Fibroblast of lung (primary cell): ENCODE data around the gene GTF2F2. TPM values are rescaled to one million over a fixed set of nuclear protein-coding genes. Genes with fewer than 3 reads are reported as not detected.

Source experiments
- DNase-seq, 2 donors: peaks; one replicate each; pipeline versions ENCODE4 v3.0.0 to v3.0.0-alpha.2; 2010; ENCODE audit warnings: low read depth in 2 of 2
- H2AFZ ChIP-seq: 2 replicates; pipeline ENCODE4 v1.5.1; 2012; ENCODE audit warnings: low read length, control low read depth, inconsistent platforms
- H3K27ac ChIP-seq: 2 replicates; pipeline ENCODE4 v1.5.1; 2011; ENCODE audit warnings: low read length, control low read depth; ENCODE audit not compliant: insufficient read depth
- H3K27me3 ChIP-seq: 2 replicates; pipeline ENCODE4 v1.5.1; 2011; ENCODE audit warnings: mild to moderate bottlenecking, low read length; ENCODE audit not compliant: control insufficient read depth, insufficient read depth
- H3K36me3 ChIP-seq: 2 replicates; pipeline ENCODE4 v1.5.1; 2011; ENCODE audit warnings: low read length; ENCODE audit not compliant: control insufficient read depth, insufficient read depth
- H3K4me1 ChIP-seq: 2 replicates; pipeline ENCODE4 v1.5.1; 2011; ENCODE audit warnings: low read length; ENCODE audit not compliant: control insufficient read depth, insufficient read depth; ENCODE audit errors: extremely low read depth
- H3K4me2 ChIP-seq: 2 replicates; pipeline ENCODE4 v1.5.1; 2011; ENCODE audit warnings: low read length, control low read depth; ENCODE audit not compliant: insufficient read depth; ENCODE audit errors: extremely low read depth
- H3K4me3 ChIP-seq, 4 experiments: fragments of 200-600 bp in 1 of 4; sonication (generic) in 1 of 4; replicated peaks in 1 of 4; 2 replicates each; pipeline ENCODE4 v1.5.1; 2011 to 2016; ENCODE audit warnings: low read length in 4 of 4, low read depth in 3 of 4, mild to moderate bottlenecking in 3 of 4, control low read depth in 2 of 4, inconsistent platforms in 1 of 4, mixed read lengths in 1 of 4; ENCODE audit not compliant: insufficient read depth in 1 of 4; ENCODE audit errors: control extremely low read depth in 1 of 4
- H3K79me2 ChIP-seq: 2 replicates; pipeline ENCODE4 v1.5.1; 2012; ENCODE audit warnings: mild to moderate bottlenecking, low read length, inconsistent platforms; ENCODE audit not compliant: control insufficient read depth, insufficient read depth
- H3K9ac ChIP-seq: 2 replicates; pipeline ENCODE4 v1.5.1; 2011; ENCODE audit warnings: mild to moderate bottlenecking, low read length, control low read depth; ENCODE audit not compliant: insufficient read depth
- H3K9me3 ChIP-seq: 2 replicates; pipeline ENCODE4 v1.5.1; 2012; ENCODE audit warnings: low read depth, low read length; ENCODE audit not compliant: control insufficient read depth, insufficient read depth
- H4K20me1 ChIP-seq: 2 replicates; pipeline ENCODE4 v1.5.1; 2011; ENCODE audit warnings: low read length; ENCODE audit not compliant: control insufficient read depth, insufficient read depth; ENCODE audit errors: extremely low read depth
- EZH2 ChIP-seq: IDR thresholded peaks from 2 replicates; pipeline ENCODE4 v1.5.1; 2012; ENCODE audit warnings: low read length, control low read depth, mild to moderate bottlenecking; ENCODE audit errors: missing control alignments
- polyA plus RNA-seq, 2 donors: library from polyadenylated mRNA; depleted of rRNA in 1 of 2; stranded (reverse) in 1 of 2; unstranded in 1 of 2; fragments of >200 nt; gene quantifications; 2 replicates each; pipeline ENCODE4 v1.2.1, GENCODE V29; 2011 to 2012; ENCODE audit warnings: missing spikeins in 1 of 2
- total RNA-seq: library from RNA; depleted of rRNA; stranded (reverse); fragments of >200 nt; gene quantifications from 2 replicates; pipeline ENCODE4 v1.2.1, GENCODE V29; 2014
- TF ChIP-seq, protein P1 (sequence below), 2 donors: IDR thresholded peaks in 1 of 2; conservative IDR thresholded peaks in 1 of 2; 1 replicate in 1 of 2; 2 replicates in 1 of 2; pipeline ENCODE4 v1.5.1; 2011 to 2012; ENCODE audit warnings: low read length in 2 of 2, control low read depth in 1 of 2, inconsistent platforms in 1 of 2, low read depth in 1 of 2, mild to moderate bottlenecking in 1 of 2

The GTF2F2 gene
- total and polyA plus RNA-seq, 2 donors (not counting 1 experiment from before 2014, with no cell fraction given): 23.4 to 31.7 TPM

DNA sequence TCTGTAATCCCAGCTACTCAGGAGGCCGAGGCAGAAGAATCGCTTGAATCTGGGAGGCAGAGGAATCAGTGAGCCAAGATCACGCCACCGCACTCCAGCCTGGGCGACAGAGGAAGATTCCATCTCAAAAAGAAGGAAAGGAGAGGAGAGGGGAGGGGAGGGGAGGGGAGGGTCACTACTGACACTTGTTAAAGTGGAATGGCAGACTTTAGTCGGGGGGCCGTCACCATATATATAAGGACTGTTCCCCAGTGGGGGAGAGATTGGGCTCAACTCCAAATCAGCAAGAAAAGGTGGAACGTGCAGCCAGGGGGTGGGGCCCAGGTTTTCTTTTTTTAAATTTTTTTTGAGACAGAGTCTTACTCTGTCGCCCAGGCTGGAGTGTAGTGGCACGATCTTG lies 194.5 kb downstream of the GTF2F2 start:
- no peaks in the 10 kb centered on the region for H3K27me3 ChIP-seq
- H3K79me2 ChIP-seq: no peaks in the 10 kb centered on the region
- no peak overlapping the region for H3K4me2 ChIP-seq
- TF ChIP-seq, protein P1, sequence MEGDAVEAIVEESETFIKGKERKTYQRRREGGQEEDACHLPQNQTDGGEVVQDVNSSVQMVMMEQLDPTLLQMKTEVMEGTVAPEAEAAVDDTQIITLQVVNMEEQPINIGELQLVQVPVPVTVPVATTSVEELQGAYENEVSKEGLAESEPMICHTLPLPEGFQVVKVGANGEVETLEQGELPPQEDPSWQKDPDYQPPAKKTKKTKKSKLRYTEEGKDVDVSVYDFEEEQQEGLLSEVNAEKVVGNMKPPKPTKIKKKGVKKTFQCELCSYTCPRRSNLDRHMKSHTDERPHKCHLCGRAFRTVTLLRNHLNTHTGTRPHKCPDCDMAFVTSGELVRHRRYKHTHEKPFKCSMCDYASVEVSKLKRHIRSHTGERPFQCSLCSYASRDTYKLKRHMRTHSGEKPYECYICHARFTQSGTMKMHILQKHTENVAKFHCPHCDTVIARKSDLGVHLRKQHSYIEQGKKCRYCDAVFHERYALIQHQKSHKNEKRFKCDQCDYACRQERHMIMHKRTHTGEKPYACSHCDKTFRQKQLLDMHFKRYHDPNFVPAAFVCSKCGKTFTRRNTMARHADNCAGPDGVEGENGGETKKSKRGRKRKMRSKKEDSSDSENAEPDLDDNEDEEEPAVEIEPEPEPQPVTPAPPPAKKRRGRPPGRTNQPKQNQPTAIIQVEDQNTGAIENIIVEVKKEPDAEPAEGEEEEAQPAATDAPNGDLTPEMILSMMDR (conservative IDR thresholded peaks at IDR 0.05 in 1 of 2, IDR thresholded peaks at IDR 0.05 in 1 of 2; ENCODE audit: low read depth in 1 of 2, low read length in 2 of 2): no peak
- no peak for TF ChIP-seq EZH2
- no peak for DNase-seq
- no peak overlapping the region for H3K27ac ChIP-seq
- no peaks in the 10 kb centered on the region for H3K4me1 ChIP-seq
- H3K9ac ChIP-seq: no peak overlapping the region
- H3K9me3 ChIP-seq: no peaks in the 10 kb centered on the region
- no peak overlapping the region for H2AFZ ChIP-seq
- no peak overlapping the region for H3K4me3 ChIP-seq
- no peaks in the 10 kb centered on the region for H4K20me1 ChIP-seq
- H3K36me3 ChIP-seq: no peaks in the 10 kb centered on the region

DNA sequence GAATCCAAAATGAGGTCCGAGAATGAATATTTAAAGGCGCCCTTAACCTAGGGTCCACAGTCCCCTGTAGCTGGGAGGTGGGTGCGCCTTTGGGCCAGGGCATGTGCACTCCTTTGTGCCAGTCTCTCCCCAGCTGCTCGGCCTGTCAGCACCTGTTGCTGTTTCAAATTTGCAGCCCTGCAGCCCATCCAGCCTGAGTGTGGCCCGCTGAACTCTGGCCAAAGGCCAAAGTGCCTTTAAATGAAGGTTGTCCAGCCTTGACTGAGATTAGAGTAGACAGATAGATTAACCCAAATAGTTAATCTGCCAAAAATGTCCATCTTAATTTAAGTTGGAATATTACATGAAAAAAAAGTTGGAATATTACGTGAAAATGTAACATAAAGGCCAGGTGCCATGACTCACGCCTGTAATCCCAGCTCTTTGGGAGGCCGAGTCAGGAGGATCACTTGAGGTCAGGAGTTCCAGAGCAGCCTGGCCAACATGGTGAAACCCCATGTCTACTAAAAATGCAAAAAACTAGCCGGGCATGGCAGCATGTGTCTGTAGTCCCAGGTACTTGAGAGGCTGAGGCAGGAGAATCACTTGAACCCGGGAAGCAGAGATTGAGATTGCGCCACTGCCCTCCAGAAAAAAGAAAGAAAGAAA lies 195.3 kb downstream of the GTF2F2 start:
- no peaks in the 10 kb centered on the region for H3K36me3 ChIP-seq
- H3K27me3 ChIP-seq: no peaks in the 10 kb centered on the region
- H4K20me1 ChIP-seq: no peaks in the 10 kb centered on the region
- H3K4me3 ChIP-seq: no peak overlapping the region
- H2AFZ ChIP-seq: no peak overlapping the region
- H3K9ac ChIP-seq: no peak overlapping the region
- no peaks in the 10 kb centered on the region for H3K4me1 ChIP-seq
- no peaks in the 10 kb centered on the region for H3K79me2 ChIP-seq
- H3K27ac ChIP-seq: no peak overlapping the region
- DNase-seq: no peak
- no peak for TF ChIP-seq EZH2
- TF ChIP-seq, protein P1 (conservative IDR thresholded peaks at IDR 0.05 in 1 of 2, IDR thresholded peaks at IDR 0.05 in 1 of 2; ENCODE audit: low read depth in 1 of 2, low read length in 2 of 2): no peak
- H3K4me2 ChIP-seq: no peak overlapping the region
- no peaks in the 10 kb centered on the region for H3K9me3 ChIP-seq

DNA sequence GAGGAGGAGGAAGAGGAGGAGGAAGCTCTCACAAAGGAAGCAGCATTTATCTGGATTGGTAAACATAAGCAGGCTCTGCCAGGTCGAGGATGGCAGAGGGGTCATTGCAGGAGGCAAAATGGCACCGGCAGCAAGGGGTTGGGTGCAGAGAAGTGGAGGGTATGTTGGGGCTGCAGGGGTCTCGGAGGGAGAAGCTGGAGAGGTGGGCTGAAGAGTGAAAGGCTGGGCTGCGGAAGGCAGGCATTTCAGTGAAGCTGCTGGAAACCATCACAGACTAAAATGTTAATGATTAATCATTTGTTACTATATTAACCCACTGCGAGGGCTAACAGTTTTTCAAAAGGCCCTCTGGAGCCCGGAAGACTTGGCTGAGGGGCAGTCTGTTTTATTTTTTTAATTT lies 196.0 kb downstream of the GTF2F2 start:
- no peaks in the 10 kb centered on the region for H4K20me1 ChIP-seq
- no peaks in the 10 kb centered on the region for H3K4me1 ChIP-seq
- no peak overlapping the region for H3K27ac ChIP-seq
- no peak for DNase-seq
- no peaks in the 10 kb centered on the region for H3K27me3 ChIP-seq
- TF ChIP-seq EZH2: no peak
- TF ChIP-seq, protein P1 (conservative IDR thresholded peaks at IDR 0.05 in 1 of 2, IDR thresholded peaks at IDR 0.05 in 1 of 2; ENCODE audit: low read depth in 1 of 2, low read length in 2 of 2): no peak
- H3K4me2 ChIP-seq: no peak overlapping the region
- H3K9ac ChIP-seq: no peak overlapping the region
- no peak overlapping the region for H3K4me3 ChIP-seq
- H2AFZ ChIP-seq: peak overlapping the region; percentile 55
- H3K9me3 ChIP-seq: no peaks in the 10 kb centered on the region
- H3K79me2 ChIP-seq: no peaks in the 10 kb centered on the region
- no peaks in the 10 kb centered on the region for H3K36me3 ChIP-seq
